IMR-90 (cell line): ENCODE data around the gene RBM5. TPM values are rescaled to one million over a fixed set of nuclear protein-coding genes. Genes with fewer than 3 reads are reported as not detected.

Source experiments
- ATAC-seq: fragments of 200-7000 bp; cut with Tn5 transposase; 2 replicates; pipeline ENCODE4 v1.9.1; 2020; ENCODE audit warnings: low read depth, mild to moderate bottlenecking, moderate library complexity
- BruUV-seq: library from RNA; stranded (reverse); fragments of 400-500 nt; replicated peaks from 2 replicates; lab custom pipeline; 2021; lab: Mats Ljungman, UMichigan
- CTCF ChIA-PET: fragments of 300-600 bp; formaldehyde crosslinking; extraction: SDS; loops from one replicate; lab custom pipeline; 2021; ENCODE audit warnings: antibody characterized with exemption; lab: Yijun Ruan, JAX
- POLR2A ChIA-PET: fragments of 300-600 bp; sonication (Branson Sonifier 250); formaldehyde crosslinking; loops from one replicate; lab custom pipeline; 2022; ENCODE audit warnings: antibody characterized with exemption; ENCODE audit not compliant: unreplicated experiment; lab: Charles Lee
- DNase-seq: peaks from one replicate; pipeline ENCODE4 v3.0.0; 2013
- H2AFZ ChIP-seq: replicated peaks from 2 replicates; pipeline ENCODE3; 2013; ENCODE audit warnings: low read length, mild to moderate bottlenecking; ENCODE audit not compliant: poor library complexity
- H2AK5ac ChIP-seq: 2 replicates; pipeline ENCODE4 v1.6.1; 2013; ENCODE audit warnings: low read depth, low read length, inconsistent platforms
- H2AK9ac ChIP-seq: replicated peaks from 2 replicates; pipeline ENCODE3; 2013; ENCODE audit warnings: mild to moderate bottlenecking, low read depth, low read length, moderate library complexity; ENCODE audit not compliant: poor library complexity
- H2BK120ac ChIP-seq: 2 replicates; pipeline ENCODE4 v1.6.1; 2013; ENCODE audit warnings: low read depth, low read length, inconsistent platforms
- H2BK15ac ChIP-seq: 3 replicates; pipeline ENCODE4 v1.6.1; 2013; ENCODE audit warnings: low read depth, low read length, inconsistent platforms
- H2BK20ac ChIP-seq: 2 replicates; pipeline ENCODE4 v1.6.1; 2013; ENCODE audit warnings: low read depth, mild to moderate bottlenecking, inconsistent platforms, low read length, moderate library complexity
- H2BK5ac ChIP-seq: 2 replicates; pipeline ENCODE4 v1.6.1; 2013; ENCODE audit warnings: mild to moderate bottlenecking, low read depth, low read length, inconsistent platforms; ENCODE audit not compliant: poor library complexity, severe bottlenecking
- H3K14ac ChIP-seq: replicated peaks from 2 replicates; pipeline ENCODE4 v1.6.1; 2013; ENCODE audit warnings: low read depth, low read length, inconsistent platforms
- H3K18ac ChIP-seq: 2 replicates; pipeline ENCODE4 v1.6.1; 2013; ENCODE audit warnings: low read depth, low read length, control low read depth
- H3K23ac ChIP-seq: 2 replicates; pipeline ENCODE4 v1.6.1; 2013; ENCODE audit warnings: low read depth, low read length, inconsistent platforms
- H3K27ac ChIP-seq: 2 replicates; pipeline ENCODE4 v1.5.1; 2013; ENCODE audit warnings: mild to moderate bottlenecking, control low read depth, low read length; ENCODE audit not compliant: insufficient read depth
- H3K27me3 ChIP-seq: 2 replicates; pipeline ENCODE4 v1.6.1; 2013; ENCODE audit warnings: low read length; ENCODE audit not compliant: control insufficient read depth, insufficient read depth
- H3K36me3 ChIP-seq: 2 replicates; pipeline ENCODE4 v1.6.1; 2013; ENCODE audit warnings: low read length, mixed read lengths; ENCODE audit not compliant: control insufficient read depth, insufficient read depth
- H3K4ac ChIP-seq: 2 replicates; pipeline ENCODE4 v1.6.1; 2013; ENCODE audit warnings: low read depth, low read length, inconsistent platforms
- H3K4me1 ChIP-seq: 2 replicates; pipeline ENCODE4 v1.6.1; 2013; ENCODE audit warnings: low read length, mixed read lengths; ENCODE audit not compliant: control insufficient read depth, insufficient read depth
- H3K4me2 ChIP-seq: 2 replicates; pipeline ENCODE4 v1.6.1; 2013; ENCODE audit warnings: low read depth, mild to moderate bottlenecking, control low read depth, low read length, moderate library complexity
- H3K4me3 ChIP-seq: 2 replicates; pipeline ENCODE4 v1.5.1; 2013; ENCODE audit warnings: low read depth, mild to moderate bottlenecking, control low read depth, low read length, moderate library complexity; ENCODE audit not compliant: insufficient read depth
- H3K56ac ChIP-seq: 2 replicates; pipeline ENCODE4 v1.6.1; 2013; ENCODE audit warnings: low read length, inconsistent platforms; ENCODE audit not compliant: insufficient read depth; ENCODE audit errors: extremely low read depth
- H3K79me1 ChIP-seq, 2 experiments: 2 replicates each; pipeline ENCODE4 v1.6.1; 2013; ENCODE audit warnings: low read length in 2 of 2, inconsistent platforms in 1 of 2, low read depth in 1 of 2
- H3K9ac ChIP-seq: 2 replicates; pipeline ENCODE4 v1.6.1; 2013; ENCODE audit warnings: low read depth, low read length, control low read depth
- H3K9me1 ChIP-seq: 2 replicates; pipeline ENCODE4 v1.6.1; 2013; ENCODE audit warnings: low read length, inconsistent platforms; ENCODE audit not compliant: insufficient read depth
- H3K9me3 ChIP-seq: 2 replicates; pipeline ENCODE4 v1.6.1; 2013; ENCODE audit warnings: low read length; ENCODE audit not compliant: control insufficient read depth, insufficient read depth
- H4K20me1 ChIP-seq: 2 replicates; pipeline ENCODE4 v1.6.1; 2013; ENCODE audit warnings: low read length, inconsistent platforms; ENCODE audit not compliant: insufficient read depth
- H4K5ac ChIP-seq: 2 replicates; pipeline ENCODE4 v1.6.1; 2013; ENCODE audit warnings: mild to moderate bottlenecking, low read depth, low read length, control low read depth
- H4K8ac ChIP-seq, 2 experiments: 2 replicates each; pipeline ENCODE4 v1.6.1; 2013; ENCODE audit warnings: low read depth in 2 of 2, low read length in 2 of 2, control low read depth in 1 of 2, inconsistent platforms in 1 of 2
- H4K91ac ChIP-seq: 2 replicates; pipeline ENCODE4 v1.6.1; 2013; ENCODE audit warnings: low read depth, low read length, inconsistent platforms; ENCODE audit not compliant: insufficient read depth
- BHLHE40 ChIP-seq: fragments of 150-350 bp; IDR thresholded peaks from 2 replicates; pipeline ENCODE4 v1.6.1; 2016; ENCODE audit warnings: mild to moderate bottlenecking, low read depth, low read length
- CEBPB ChIP-seq: IDR thresholded peaks from 2 replicates; pipeline ENCODE4 v1.6.1; 2012; ENCODE audit warnings: low read depth, low read length, improper control_type of control experiment
- CHD1 ChIP-seq: IDR thresholded peaks from 2 replicates; pipeline ENCODE4 v1.6.1; 2012; ENCODE audit warnings: low read depth, low read length, improper control_type of control experiment
- FOS ChIP-seq: fragments of 150-350 bp; IDR thresholded peaks from 2 replicates; pipeline ENCODE4 v1.6.1; 2016; ENCODE audit warnings: low read depth, low read length
- MAFK ChIP-seq: IDR thresholded peaks from 2 replicates; pipeline ENCODE4 v1.6.1; 2012; ENCODE audit warnings: low read depth, low read length, improper control_type of control experiment
- MAZ ChIP-seq: IDR thresholded peaks from 2 replicates; pipeline ENCODE4 v1.6.1; 2012; ENCODE audit warnings: low read depth, mild to moderate bottlenecking, low read length, improper control_type of control experiment, moderate library complexity, borderline replicate concordance
- MXI1 ChIP-seq: IDR thresholded peaks from 2 replicates; pipeline ENCODE4 v1.6.1; 2012; ENCODE audit warnings: low read depth, mild to moderate bottlenecking, low read length, moderate library complexity, borderline replicate concordance
- NFE2L2 ChIP-seq: fragments of 150-350 bp; IDR thresholded peaks from 2 replicates; pipeline ENCODE4 v1.6.1; 2016; ENCODE audit warnings: low read depth, mild to moderate bottlenecking, low read length
- POLR2A ChIP-seq: IDR thresholded peaks from 2 replicates; pipeline ENCODE4 v1.6.1; 2012; ENCODE audit warnings: mild to moderate bottlenecking, low read depth, low read length
- RAD21 ChIP-seq: IDR thresholded peaks from 2 replicates; pipeline ENCODE4 v1.6.1; 2012; ENCODE audit warnings: low read length, improper control_type of control experiment
- RCOR1 ChIP-seq: IDR thresholded peaks from 2 replicates; pipeline ENCODE4 v1.6.1; 2012; ENCODE audit warnings: mild to moderate bottlenecking, low read length, improper control_type of control experiment; ENCODE audit not compliant: insufficient replicate concordance
- RFX5 ChIP-seq: IDR thresholded peaks from 2 replicates; pipeline ENCODE4 v1.8.0; 2012; ENCODE audit warnings: low read depth, mild to moderate bottlenecking, low read length, moderate library complexity
- SMC3 ChIP-seq: fragments of 150-350 bp; IDR thresholded peaks from 2 replicates; pipeline ENCODE4 v1.6.1; 2016; ENCODE audit warnings: low read depth, mild to moderate bottlenecking, antibody characterized with exemption, low read length, moderate library complexity
- WGBS, 2 experiments: methylation state at CpG; one replicate each; pipeline versions ENCODE4 v1.1.5 to v1.1.7; 2013; ENCODE audit warnings: missing lambda C conversion rate in 2 of 2; ENCODE audit not compliant: insufficient read length in 1 of 2; ENCODE audit errors: extremely low coverage in 2 of 2; 5-methylcytosine and 5-hydroxymethylcytosine counted together
- dilution Hi-C: fragments of 300-500 bp; cut with HindIII; formaldehyde crosslinking; loops from one replicate; pipeline ENCODE4 v1.14.3; 2018; ENCODE audit warnings: low sequenced_read_pairs; ENCODE audit not compliant: unreplicated experiment
- in situ Hi-C: fragments of 300-500 bp; cut with MboI; formaldehyde crosslinking; loops from 3 replicates; pipeline ENCODE4 v1.14.3; 2019; ENCODE audit warnings: low sequenced_read_pairs, inconsistent platforms, mixed read lengths
- intact Hi-C: fragments of 100-400 bp; cut with micrococcal nuclease; formaldehyde crosslinking; loops from 2 replicates; pipeline ENCODE4 v1.10.0; 2022
- polyA plus RNA-seq, 3 experiments: library from polyadenylated mRNA; depleted of rRNA; stranded (reverse); fragments of >200 nt; gene quantifications; 2 replicates each; pipeline ENCODE4 v1.2.3, GENCODE V29; 2012; ENCODE audit warnings: low replicate concordance in 1 of 3
- total RNA-seq: library from RNA; depleted of rRNA; stranded (reverse); fragments of >200 nt; gene quantifications from 2 replicates; pipeline ENCODE4 v1.2.3, GENCODE V29; 2012
- TF ChIP-seq, protein P1 (sequence below): fragments of 150-350 bp; IDR thresholded peaks from 2 replicates; pipeline ENCODE4 v1.6.1; 2017; ENCODE audit warnings: mild to moderate bottlenecking, antibody characterized with exemption, low read length, low read depth
- TF ChIP-seq, protein P2 (sequence below): fragments of 150-350 bp; IDR thresholded peaks from 2 replicates; pipeline ENCODE4 v1.6.1; 2016; ENCODE audit warnings: low read depth, mild to moderate bottlenecking, low read length, moderate library complexity, borderline replicate concordance
- TF ChIP-seq, protein P3 (sequence below): conservative IDR thresholded peaks from 2 replicates; pipeline ENCODE4 v1.5.1; 2012; ENCODE audit warnings: mild to moderate bottlenecking, low read depth, low read length, improper control_type of control experiment

RBM5 gene
- total and polyA plus RNA-seq, 2 of the 4 experiments (the other 2 are of a cell fraction) = 121 to 155 TPM

DNA sequence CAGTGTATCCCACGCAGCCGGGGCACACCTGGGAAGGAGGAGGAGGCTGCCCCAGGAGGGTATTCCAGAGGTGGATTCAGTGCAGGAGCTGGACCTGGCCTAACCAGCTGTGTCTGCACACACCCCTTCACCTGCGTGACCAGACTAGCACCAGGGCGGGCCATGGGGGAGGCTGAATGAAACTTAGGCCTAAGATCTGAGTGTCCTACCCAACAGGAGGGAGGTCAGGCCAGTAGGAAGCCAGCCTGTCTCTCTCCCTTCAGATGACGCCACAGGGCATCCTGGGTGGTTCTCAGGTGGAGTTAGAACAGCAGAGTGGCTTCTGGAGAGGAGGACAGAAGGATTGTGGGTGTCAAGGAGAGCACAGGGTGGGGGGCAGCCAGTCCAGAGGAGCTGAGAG, 63.0 kb downstream of the RBM5 start:
- dilution Hi-C loops = no loop called here
- CTCF ChIA-PET = no interaction called here
- POLR2A ChIA-PET = no interaction called here

More for the DNA sequence above, 63.0 kb downstream of the RBM5 start:
- no peaks in the 10 kb centered on the region for H3K9me3 ChIP-seq
- H2BK5ac ChIP-seq = no peak overlapping the region
- H3K18ac ChIP-seq = no peak overlapping the region
- TF ChIP-seq CHD1 (no peak), RAD21 (no peak), RCOR1 (no peak), MXI1 (no peak), MAZ (no peak), CEBPB (no peak), RFX5 (no peak), SMC3 (no peak), FOS (no peak), POLR2A (no peak), BHLHE40 (no peak), MAFK (no peak), NFE2L2 (no peak)
- TF ChIP-seq, protein P1, sequence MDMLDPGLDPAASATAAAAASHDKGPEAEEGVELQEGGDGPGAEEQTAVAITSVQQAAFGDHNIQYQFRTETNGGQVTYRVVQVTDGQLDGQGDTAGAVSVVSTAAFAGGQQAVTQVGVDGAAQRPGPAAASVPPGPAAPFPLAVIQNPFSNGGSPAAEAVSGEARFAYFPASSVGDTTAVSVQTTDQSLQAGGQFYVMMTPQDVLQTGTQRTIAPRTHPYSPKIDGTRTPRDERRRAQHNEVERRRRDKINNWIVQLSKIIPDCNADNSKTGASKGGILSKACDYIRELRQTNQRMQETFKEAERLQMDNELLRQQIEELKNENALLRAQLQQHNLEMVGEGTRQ = no peak
- TF ChIP-seq, protein P2, sequence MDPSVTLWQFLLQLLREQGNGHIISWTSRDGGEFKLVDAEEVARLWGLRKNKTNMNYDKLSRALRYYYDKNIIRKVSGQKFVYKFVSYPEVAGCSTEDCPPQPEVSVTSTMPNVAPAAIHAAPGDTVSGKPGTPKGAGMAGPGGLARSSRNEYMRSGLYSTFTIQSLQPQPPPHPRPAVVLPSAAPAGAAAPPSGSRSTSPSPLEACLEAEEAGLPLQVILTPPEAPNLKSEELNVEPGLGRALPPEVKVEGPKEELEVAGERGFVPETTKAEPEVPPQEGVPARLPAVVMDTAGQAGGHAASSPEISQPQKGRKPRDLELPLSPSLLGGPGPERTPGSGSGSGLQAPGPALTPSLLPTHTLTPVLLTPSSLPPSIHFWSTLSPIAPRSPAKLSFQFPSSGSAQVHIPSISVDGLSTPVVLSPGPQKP = no peak
- TF ChIP-seq, protein P3, sequence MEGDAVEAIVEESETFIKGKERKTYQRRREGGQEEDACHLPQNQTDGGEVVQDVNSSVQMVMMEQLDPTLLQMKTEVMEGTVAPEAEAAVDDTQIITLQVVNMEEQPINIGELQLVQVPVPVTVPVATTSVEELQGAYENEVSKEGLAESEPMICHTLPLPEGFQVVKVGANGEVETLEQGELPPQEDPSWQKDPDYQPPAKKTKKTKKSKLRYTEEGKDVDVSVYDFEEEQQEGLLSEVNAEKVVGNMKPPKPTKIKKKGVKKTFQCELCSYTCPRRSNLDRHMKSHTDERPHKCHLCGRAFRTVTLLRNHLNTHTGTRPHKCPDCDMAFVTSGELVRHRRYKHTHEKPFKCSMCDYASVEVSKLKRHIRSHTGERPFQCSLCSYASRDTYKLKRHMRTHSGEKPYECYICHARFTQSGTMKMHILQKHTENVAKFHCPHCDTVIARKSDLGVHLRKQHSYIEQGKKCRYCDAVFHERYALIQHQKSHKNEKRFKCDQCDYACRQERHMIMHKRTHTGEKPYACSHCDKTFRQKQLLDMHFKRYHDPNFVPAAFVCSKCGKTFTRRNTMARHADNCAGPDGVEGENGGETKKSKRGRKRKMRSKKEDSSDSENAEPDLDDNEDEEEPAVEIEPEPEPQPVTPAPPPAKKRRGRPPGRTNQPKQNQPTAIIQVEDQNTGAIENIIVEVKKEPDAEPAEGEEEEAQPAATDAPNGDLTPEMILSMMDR = no peak
- no peak overlapping the region for H2BK120ac ChIP-seq
- H4K8ac ChIP-seq = no peak overlapping the region
- ATAC-seq = no peak
- BruUV-seq = no TSS peak
- WGBS, 2 experiments = 100% methylated on average over 1 of the region's 5 CpGs; no CpG with 5 or more reads in 1 of the 2 experiments
- no peak overlapping the region for H3K23ac ChIP-seq
- no peak overlapping the region for H3K27ac ChIP-seq
- no peak overlapping the region for H2AFZ ChIP-seq
- intact Hi-C loops (no loop called here), in situ Hi-C loops (no loop called here)
- no peak overlapping the region for H2BK15ac ChIP-seq
- no peak overlapping the region for H2BK20ac ChIP-seq
- H3K9me1 ChIP-seq = peaks cover 10% of the 10 kb centered on the region
- H3K4ac ChIP-seq = no peak overlapping the region
- no peaks in the 10 kb centered on the region for H3K36me3 ChIP-seq
- no peak for DNase-seq
- H2AK5ac ChIP-seq = no peak overlapping the region
- H4K20me1 ChIP-seq = 0 out of 2 replicates have a peak, but pooled peaks cover 4% of the 10 kb centered on the region
- H3K14ac ChIP-seq = no peak overlapping the region
- H2AK9ac ChIP-seq = no peak overlapping the region
- H4K91ac ChIP-seq = no peak overlapping the region
- H3K79me1 ChIP-seq = peaks cover 0 to 13% of the 10 kb centered on the region in 2 experiments; a peak in 3 of 4 replicates
- peaks cover 7% of the 10 kb centered on the region; the same call in 1 of the 2 replicates for H3K27me3 ChIP-seq
- H3K4me3 ChIP-seq = no peak overlapping the region
- H4K5ac ChIP-seq = no peak overlapping the region
- no peak overlapping the region for H3K4me2 ChIP-seq
- H3K56ac ChIP-seq = no peak overlapping the region
- peaks cover 15% of the 10 kb centered on the region for H3K4me1 ChIP-seq
- H3K9ac ChIP-seq = no peak overlapping the region
